ENCODE data around the gene ABCD4.

GRCh38 chr14:74348735-74349463, 46.2 kb upstream of the ABCD4 start:
- TF ChIP-seq CTCF (IDR thresholded peaks at IDR 0.05; ENCODE audit: insufficient read depth, low read length, poor library complexity, severe bottlenecking), result no peak
- no peak for TF ChIP-seq EZH2phosphoT487 (conservative IDR thresholded peaks at IDR 0.05; ENCODE audit: low read length)
